Gastrocnemius medialis (tissue), 4 donors: ENCODE data around the gene OPCML. TPM values are rescaled to one million over a fixed set of nuclear protein-coding genes. Genes with fewer than 3 reads are reported as not detected.

ENCODE experiments used
- ATAC-seq, 2 donors: fragments of 150-250 bp; one replicate each; pipeline ENCODE4 v1.9.1; 2016
- DNase-seq, 2 donors: peaks; one replicate each; pipeline ENCODE4 v3.0.0-alpha.2; 2019
- H3K27ac ChIP-seq, 4 donors: fragments of 200-600 bp; sonication (generic); 1 replicate in 1 of 4; 2 replicates in 3 of 4; pipeline ENCODE4 v1.5.1; 2016 to 2018; ENCODE audit warnings: mild to moderate bottlenecking in 2 of 4, moderate library complexity in 1 of 4
- H3K27me3 ChIP-seq, 3 donors: fragments of 200-600 bp; sonication (generic) in 2 of 3; 1 replicate in 1 of 3; 2 replicates in 2 of 3; pipeline versions ENCODE4 v1.5.1 to v1.6.0; 2016 to 2019; ENCODE audit warnings: mild to moderate bottlenecking in 1 of 3, moderate library complexity in 1 of 3
- H3K36me3 ChIP-seq, 2 donors: fragments of 200-600 bp; sonication (generic) in 1 of 2; one replicate each; pipeline ENCODE4 v1.5.1; 2017 to 2018
- H3K4me1 ChIP-seq, 2 donors: fragments of 200-600 bp; sonication (generic) in 1 of 2; one replicate each; pipeline ENCODE4 v1.5.1; 2016 to 2017; ENCODE audit warnings: mild to moderate bottlenecking in 2 of 2
- H3K4me3 ChIP-seq, 4 donors: fragments of 200-600 bp; sonication (generic) in 3 of 4; 1 replicate in 1 of 4; 2 replicates in 3 of 4; pipeline ENCODE4 v1.5.1; 2016 to 2019; ENCODE audit warnings: mild to moderate bottlenecking in 2 of 4
- H3K9me3 ChIP-seq, 3 donors: fragments of 200-600 bp; sonication (generic) in 2 of 3; 1 replicate in 1 of 3; 2 replicates in 2 of 3; pipeline ENCODE4 v1.5.1; 2016 to 2019
- CTCF ChIP-seq, 5 experiments: fragments of 450-650 bp in 3 of 5; fragments of 200-600 bp in 2 of 5; sonication (generic) in 2 of 5; IDR thresholded peaks in 4 of 5; conservative IDR thresholded peaks in 1 of 5; 1 replicate in 4 of 5; 2 replicates in 1 of 5; pipeline ENCODE4 v1.5.1; 2016 to 2019; ENCODE audit warnings: antibody characterized with exemption in 5 of 5, mild to moderate bottlenecking in 3 of 5, moderate library complexity in 3 of 5
- POLR2A ChIP-seq, 2 donors: fragments of 450-650 bp; IDR thresholded peaks; one replicate each; pipeline ENCODE4 v1.6.1; 2017; ENCODE audit warnings: antibody characterized with exemption in 2 of 2, mild to moderate bottlenecking in 2 of 2, moderate library complexity in 2 of 2
- in situ Hi-C, 4 donors: fragments of 200-750 bp; cut with MboI; loops; one replicate each; pipeline versions ENCODE4 v1.15.0 to v1.8.0; 2017; ENCODE audit warnings: low sequenced_read_pairs in 4 of 4
- intact Hi-C: fragments of 100-400 bp; cut with DNase I; formaldehyde crosslinking; loops from one replicate; pipeline ENCODE4 v1.15.1; 2023; ENCODE audit warnings: low total_unique reads
- total RNA-seq, 4 donors: library from RNA; depleted of rRNA; stranded (reverse); fragments of >200 nt; gene quantifications; one replicate each; pipeline versions ENCODE4 v1.1.0 to v1.2.3, GENCODE V29; 2016

Gene OPCML
- total RNA-seq, 4 donors from 2014 or later = not detected

GRCh38 chr11:133503776-133504175 lies 28.5 kb downstream of the OPCML start:
- H3K9me3 ChIP-seq = no peaks in the 10 kb centered on the region
- in situ Hi-C loops = no loop called here
- H3K36me3 ChIP-seq = no peaks in the 10 kb centered on the region
- ATAC-seq = no peak
- no peak overlapping the region for H3K27ac ChIP-seq
- DNase-seq = no peak
- TF ChIP-seq POLR2A (IDR thresholded peaks at IDR 0.05) (no peak), CTCF (IDR thresholded peaks at IDR 0.05 in 4 of 5, conservative IDR thresholded peaks at IDR 0.05 in 1 of 5) (no peak)
- H3K27me3 ChIP-seq = no peaks in the 10 kb centered on the region
- intact Hi-C loops = no loop called here
- no peak overlapping the region for H3K4me3 ChIP-seq
- no peaks in the 10 kb centered on the region for H3K4me1 ChIP-seq

- intact Hi-C loops (no loop called here), in situ Hi-C loops (no loop called here)
- ATAC-seq = no peak
- no peak for DNase-seq
- Histone ChIP-seq H3K27me3 (no peaks in the 10 kb centered on the region), H3K9me3 (no peaks in the 10 kb centered on the region), H3K4me3 (no peak overlapping the region), H3K36me3 (no peaks in the 10 kb centered on the region), H3K27ac (no peak overlapping the region), H3K4me1 (no peaks in the 10 kb centered on the region)
- TF ChIP-seq CTCF (IDR thresholded peaks at IDR 0.05 in 4 of 5, conservative IDR thresholded peaks at IDR 0.05 in 1 of 5) (no peak), POLR2A (IDR thresholded peaks at IDR 0.05) (no peak)
Observed at GRCh38 chr11:133503236-133503635, 29.1 kb downstream of the OPCML start.

- ATAC-seq (no peak), DNase-seq (no peak)
- Histone ChIP-seq H3K4me3 (no peak overlapping the region), H3K36me3 (no peaks in the 10 kb centered on the region), H3K4me1 (no peaks in the 10 kb centered on the region), H3K27me3 (no peaks in the 10 kb centered on the region), H3K9me3 (no peaks in the 10 kb centered on the region), H3K27ac (no peak overlapping the region)
- in situ Hi-C loops (no loop called here), intact Hi-C loops (no loop called here)
- TF ChIP-seq POLR2A (IDR thresholded peaks at IDR 0.05) = no peak
- no peak for TF ChIP-seq CTCF (IDR thresholded peaks at IDR 0.05 in 4 of 5, conservative IDR thresholded peaks at IDR 0.05 in 1 of 5)
Observed at GRCh38 chr11:133501643-133502539, 30.4 kb downstream of the OPCML start.

GRCh38 chr11:133500936-133501335 lies 31.4 kb downstream of the OPCML start:
- in situ Hi-C loops = no loop called here
- TF ChIP-seq CTCF (IDR thresholded peaks at IDR 0.05 in 4 of 5, conservative IDR thresholded peaks at IDR 0.05 in 1 of 5) = no peak
- TF ChIP-seq POLR2A (IDR thresholded peaks at IDR 0.05) = no peak
- H3K9me3 ChIP-seq = no peaks in the 10 kb centered on the region
- DNase-seq (no peak), ATAC-seq (no peak)
- intact Hi-C loops = no loop called here
- H3K4me3 ChIP-seq = no peak overlapping the region
- H3K4me1 ChIP-seq = no peaks in the 10 kb centered on the region
- no peak overlapping the region for H3K27ac ChIP-seq
- H3K36me3 ChIP-seq = no peaks in the 10 kb centered on the region
- H3K27me3 ChIP-seq = no peaks in the 10 kb centered on the region
